Cerebellar nuclear complex (tissue), 1 donor: ENCODE measurements around the gene EDC3.
A peak's percentile ranks its signal among the peaks of the same experiment; 100 is the strongest.
"Not testable (repeated sequence)": the region's sequence is repeated elsewhere in the genome, so short reads cannot be mapped to it uniquely, and the experiment has no call there.

Source experiments
- DNase-seq, 2 experiments: peaks; one replicate each; lab custom pipeline; 2025; lab: John Stamatoyannopoulos, UW

EDC3 gene

DNA sequence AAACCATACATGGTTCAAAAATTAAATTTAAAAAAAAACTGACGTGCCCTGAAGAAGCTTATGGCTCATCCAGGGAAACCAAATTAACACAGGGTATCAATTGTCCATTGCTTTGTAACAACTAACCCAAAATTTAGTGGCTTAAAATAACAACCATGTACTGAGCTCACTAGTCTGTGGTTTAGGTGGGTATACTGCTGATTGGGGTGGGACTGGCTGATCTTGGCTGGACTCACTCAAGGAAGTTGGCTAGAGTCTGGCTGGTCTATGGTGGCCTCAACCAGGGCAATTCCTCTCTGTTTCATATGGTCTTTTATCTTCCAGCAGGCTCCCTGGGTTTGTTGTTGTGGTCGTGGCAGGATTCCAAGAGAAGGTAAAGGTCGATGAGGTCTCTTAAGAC lies 14.1 kb upstream of the EDC3 start:
- DNase-seq: no peak

DNA sequence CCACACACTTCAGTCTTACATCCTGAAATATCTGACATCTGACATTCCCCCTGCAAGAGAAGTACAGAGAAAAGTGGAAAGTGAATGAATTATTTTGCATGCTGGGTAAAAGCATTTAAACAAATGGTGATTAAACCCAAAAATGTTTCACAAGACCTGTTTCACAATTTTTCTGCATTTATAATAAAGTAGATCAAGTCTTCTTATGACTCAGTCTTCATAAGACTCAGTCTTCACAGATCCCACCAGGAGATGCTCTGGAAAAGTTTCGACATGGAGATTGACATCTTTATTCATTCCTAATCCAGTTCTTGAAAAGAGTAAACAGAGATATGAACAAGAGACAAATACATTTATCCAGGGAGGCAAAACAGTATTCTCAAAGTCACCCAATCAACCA lies 13.2 kb upstream of the EDC3 start:
- DNase-seq: no peak

DNA sequence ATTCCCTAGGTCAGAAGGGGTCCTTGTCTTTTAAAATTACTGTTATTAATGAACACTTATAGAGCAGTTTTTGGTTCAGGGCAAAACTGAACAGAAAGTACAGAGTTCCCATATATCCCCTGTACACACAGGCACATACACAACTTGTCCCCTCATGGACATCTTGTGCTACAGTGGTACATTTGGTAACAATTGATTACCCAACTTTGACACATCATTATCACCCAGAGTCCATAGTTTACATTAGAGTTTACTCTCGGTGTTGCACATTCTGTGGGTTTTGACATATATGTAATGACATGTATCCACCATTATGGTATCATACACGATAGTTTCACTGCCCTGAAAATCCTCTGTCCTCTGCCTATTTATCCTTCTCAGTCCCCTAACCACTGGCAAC lies 984 bp upstream of the EDC3 start:
- no peak for DNase-seq

DNA sequence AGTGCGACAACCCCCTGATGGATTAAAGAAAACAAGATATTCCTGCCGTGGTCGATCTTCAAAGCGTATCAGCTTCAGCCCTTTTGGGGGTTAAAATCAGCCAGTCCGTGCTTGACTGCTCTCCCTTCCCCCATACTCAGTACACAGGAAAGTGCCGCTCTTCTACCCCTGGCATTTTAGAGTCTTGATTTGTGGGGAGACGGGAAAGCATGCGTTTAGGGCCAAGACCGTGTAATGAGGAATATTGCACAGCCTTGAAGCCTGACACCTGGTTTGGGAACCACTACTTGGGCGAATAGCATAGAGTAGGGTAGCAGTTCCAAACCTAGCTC lies 540 bp upstream of the EDC3 start:
- DNase-seq: no peak

DNA sequence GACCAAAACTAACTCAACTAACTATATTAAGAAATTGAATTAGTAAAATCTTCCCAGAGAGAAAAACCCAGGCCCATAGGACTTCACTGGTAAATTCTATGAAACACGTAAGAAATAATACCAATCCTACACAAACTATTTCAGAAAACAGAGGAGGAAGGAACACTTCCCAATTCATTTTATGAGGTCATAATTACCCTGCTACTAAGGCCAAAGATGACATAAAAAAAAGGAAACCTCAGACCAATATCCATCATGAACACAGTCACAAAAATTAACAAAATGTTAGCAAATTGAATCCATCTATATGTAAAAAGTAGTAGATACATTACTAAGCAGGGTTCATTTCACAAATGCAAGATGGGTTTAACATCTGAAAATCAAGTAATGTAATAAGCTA lies 3.5 kb downstream of the EDC3 start:
- DNase-seq: no peak

DNA sequence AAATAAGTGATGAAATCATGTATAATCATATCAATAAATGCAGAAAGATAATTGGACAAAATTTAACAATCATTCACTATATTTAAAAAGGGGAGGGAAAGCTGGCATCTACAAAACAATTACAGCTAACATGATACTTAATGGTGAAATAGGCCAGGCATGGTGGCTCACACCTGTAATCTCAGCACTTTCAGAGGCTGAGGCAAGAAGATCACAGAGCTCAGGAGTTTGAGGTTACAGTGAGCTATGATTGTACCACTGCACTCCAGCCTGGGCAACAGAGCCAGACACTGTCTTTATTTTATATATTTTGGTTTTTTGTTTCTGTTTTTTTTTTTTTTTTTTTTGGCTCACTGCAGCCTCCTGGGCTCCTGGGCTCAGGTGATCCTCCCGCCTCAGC lies 12.1 kb downstream of the EDC3 start:
- DNase-seq: no peak

DNA sequence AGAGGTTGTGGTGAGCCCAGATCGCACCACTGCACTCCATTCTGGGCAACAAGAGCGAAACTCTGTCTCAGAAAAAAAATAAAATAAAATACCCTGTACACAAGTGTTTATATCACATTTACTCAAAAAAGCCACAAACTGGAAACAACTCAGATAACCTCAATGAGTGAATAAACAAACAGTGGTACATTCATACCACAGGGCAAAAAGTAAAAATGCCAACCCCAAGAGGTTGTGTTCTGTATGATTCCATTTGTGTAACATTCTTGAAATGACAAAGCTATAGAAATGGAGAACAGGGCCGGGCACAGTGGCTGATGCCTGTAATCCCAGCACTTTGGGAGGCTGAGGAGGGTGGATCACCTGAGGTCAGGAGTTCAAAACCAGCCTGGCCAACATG lies 12.9 kb downstream of the EDC3 start:
- DNase-seq: no peak

DNA sequence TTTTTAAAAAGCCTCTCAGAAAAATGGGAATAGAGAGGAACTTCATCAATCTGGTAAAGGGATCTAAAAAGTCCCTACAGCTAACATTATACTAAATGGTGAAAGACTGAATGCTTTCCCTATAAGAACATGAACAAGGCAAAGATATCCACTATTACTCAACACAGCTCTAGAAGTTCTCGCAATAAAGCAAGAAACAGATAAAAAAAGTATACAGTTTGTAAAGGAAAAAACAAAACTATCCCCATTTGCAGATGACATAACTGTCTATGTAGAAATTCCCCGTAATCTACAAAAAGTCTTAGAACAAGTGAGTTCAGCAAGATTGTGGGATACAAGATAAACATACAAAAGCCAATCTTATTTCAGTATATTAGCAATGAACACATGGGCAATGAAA lies 15.4 kb downstream of the EDC3 start:
- no peak for DNase-seq

DNA sequence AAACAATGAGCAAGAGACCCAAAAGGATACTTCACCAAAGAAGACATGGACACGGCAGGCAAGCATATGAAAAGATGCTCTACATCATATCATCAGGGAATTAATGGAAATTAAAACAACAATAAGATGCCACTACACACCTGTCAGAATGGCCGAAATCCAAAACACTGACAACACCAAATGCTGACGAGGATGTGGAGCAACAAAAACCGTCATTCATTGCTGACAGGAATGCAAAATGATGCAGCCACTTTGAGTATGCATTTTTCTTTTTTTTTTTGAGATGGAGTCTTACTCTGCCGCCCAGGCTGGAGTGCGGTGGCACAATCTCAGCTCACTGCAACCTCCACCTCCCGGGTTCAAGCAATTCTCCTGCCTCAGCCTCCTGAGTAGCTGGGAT lies 19.0 kb downstream of the EDC3 start:
- DNase-seq: no peak

DNA sequence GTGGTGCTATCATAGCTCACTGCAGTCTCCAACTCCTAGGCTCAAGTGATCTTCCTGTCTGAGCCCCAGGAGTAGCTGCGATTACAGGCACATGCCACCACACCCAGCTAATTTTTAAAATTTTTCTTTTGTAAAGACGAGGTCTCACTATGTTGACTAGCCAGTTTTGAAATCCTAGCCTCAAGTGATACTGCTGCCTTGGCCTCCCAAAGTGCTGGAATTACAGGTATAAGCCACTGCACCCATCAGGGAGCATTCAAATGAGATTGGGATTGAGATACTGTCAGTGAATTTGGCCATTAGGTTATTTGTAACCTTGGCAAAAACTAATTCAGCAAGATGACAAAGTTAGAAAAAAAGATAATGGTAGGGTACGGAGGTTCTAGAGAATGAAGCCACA lies 21.7 kb downstream of the EDC3 start:
- DNase-seq: no peak

DNA sequence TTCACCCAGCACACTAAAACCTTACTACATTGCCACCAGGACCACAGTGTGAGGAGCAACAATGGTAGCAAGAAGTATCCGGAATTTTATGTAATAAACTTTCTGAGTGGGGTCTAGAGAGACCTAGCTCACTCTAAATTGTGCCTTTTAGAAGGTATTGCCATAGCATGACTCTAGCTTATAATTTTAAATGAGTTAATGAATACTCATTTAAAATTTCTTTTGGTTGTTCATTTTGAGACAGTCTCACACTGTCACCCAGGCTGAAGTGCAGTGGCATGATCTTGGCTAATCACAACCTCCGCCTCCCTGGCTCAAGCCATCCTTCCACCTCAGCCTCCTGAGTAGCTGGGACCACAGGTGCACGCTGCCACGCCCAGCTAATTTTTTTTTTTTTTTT lies 26.2 kb downstream of the EDC3 start:
- no peak for DNase-seq

DNA sequence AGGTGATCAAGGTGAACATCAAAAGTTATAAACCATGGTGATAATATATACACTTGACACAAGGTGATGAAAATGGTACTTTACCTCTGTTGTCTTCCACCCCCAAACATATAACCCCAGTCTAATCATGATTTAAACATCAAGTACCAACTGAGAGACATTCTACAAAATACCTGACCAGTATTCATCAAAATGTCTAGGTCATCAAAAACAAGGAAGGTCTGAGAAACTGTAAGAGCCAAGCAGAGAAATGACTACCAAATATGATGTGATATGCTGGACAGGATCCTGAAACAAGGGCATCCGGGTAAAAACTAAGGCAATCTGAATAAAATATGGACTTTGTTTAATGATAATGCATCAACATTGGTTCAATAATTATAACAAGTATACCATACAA lies 27.8 kb downstream of the EDC3 start:
- DNase-seq: no peak

DNA sequence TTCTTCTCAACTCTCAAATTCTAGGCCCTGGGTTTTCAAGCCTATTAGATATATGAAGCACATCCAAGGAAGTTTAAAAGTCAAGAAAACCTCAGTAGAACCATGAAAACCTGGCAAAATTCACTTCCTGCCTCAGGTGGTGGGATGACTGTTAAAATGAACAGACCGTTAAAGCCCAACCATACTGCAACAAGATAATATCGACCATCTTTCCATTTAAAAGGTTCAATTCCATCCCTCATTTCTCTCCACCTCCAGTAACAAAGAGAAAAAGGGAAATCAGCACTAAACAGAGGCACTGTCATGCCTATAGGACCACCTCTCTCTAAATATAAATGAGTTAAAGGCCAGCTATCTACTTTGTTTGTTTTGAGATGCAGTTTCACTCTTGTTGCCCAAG lies 31.2 kb downstream of the EDC3 start:
- no peak for DNase-seq

DNA sequence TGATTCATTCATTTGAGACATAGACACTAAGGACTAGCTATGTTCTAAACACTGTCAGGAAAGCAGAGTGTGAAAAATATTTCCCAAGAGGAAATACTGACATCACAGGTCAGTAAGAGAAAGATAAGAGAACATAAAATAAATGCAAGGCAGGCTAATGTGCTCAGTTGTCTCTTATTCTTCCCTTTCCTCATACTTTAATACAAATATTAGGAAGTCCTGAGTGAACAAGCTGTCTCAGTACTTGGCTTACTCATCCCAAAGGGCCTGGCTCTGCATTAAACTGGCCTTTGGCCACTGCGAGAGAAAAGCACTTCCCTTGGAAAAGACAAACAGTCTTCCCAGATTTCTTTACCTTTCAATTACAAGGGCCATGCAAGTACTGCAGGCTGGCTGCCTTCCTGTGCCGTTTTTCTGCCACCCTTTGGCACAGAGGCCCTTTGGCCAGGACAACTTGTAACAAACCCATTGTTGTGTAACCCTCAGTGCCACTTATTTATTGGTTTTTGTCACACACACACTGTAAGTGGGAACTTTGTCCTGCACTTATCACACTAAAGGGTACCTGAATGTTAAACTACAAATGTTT lies 31.7 kb downstream of the EDC3 start:
- DNase-seq: no peak

DNA sequence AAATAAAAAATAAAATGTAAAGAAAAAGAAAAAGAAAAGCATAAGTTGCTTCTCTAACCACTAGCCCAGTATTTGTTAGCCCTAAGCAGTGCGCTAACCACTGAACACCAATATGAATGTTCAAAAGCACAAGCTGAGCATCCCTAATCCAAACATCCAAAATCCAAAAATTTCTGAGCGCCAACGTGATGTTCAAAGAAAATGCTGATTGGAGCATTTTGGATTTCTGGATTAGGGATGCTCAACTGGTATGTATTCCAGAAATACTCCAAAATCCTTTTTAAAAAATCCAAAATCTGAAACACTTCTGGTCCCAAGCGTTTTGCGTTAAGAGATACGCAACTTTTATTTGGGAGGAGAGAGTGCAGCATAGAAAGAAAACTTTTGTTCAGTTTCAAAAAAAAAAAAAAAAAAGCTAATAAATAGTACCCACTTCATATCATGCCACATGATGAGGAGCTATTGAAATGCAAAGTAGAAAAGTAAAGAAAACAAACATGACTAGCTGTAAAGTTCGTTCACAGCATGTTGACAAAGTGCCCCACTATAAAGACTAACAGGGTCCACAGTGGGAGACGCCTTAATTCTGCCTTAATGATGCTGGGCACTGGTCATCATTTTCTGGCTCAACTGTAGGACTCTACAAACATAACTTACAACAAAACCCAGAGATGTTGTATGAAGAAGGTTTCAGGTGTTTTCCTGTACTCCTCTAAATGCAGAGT lies 32.4 kb downstream of the EDC3 start:
- DNase-seq: no peak

DNA sequence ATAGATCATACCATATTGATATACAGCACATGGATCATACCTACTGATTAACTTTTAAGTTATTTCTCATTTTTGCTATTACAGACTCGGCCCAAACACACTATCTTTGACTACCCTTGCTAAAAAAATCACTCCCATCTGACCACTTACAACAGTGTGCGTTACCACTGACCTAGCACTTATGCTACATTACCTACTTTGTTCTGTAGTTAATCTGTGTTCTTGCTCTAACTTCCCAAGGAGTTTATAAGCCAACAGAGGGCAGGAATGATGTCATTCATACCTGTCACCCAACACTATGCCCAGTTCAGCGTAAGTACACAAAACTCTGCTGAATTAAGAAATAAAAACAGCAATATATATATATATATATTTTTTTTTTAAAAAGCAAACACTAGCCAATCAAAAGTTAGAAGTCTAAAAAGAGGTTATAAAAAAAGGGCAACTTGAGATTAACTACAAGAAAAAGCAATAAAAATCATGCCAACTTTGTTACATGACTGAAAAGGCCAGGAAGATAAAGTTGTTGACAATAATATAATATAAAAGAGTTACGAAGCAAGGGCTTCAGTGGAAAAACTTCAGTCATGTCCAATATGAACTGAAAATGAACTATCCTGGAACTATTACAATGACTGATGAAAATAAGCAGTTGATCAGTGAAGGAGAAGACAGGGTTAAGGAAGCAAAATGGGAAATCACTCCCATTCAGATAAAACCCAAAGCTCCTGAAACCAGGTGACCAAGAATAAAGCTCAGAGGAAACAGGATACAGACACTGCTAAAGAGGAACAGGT lies 33.6 kb downstream of the EDC3 start:
- no peak for DNase-seq

DNA sequence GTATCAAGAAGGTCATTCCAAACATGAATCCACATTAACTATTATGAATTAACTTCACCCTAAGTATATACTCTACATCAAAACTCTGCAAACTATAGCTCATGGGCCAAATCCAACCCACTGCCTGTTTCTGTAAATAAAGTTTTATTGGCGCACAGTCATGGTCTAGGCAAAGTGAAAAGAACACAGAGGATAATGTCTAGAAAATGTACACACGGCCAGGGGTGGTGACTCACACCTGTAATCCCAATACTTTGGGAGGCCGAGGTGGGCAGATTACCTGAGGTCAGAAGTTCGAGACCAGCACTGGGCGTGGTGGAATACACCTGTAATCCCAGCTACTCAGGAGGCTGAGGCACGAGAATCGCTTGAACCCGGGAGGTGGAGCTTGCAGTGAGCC lies 34.5 kb downstream of the EDC3 start:
- DNase-seq: not testable (repeated sequence)

DNA sequence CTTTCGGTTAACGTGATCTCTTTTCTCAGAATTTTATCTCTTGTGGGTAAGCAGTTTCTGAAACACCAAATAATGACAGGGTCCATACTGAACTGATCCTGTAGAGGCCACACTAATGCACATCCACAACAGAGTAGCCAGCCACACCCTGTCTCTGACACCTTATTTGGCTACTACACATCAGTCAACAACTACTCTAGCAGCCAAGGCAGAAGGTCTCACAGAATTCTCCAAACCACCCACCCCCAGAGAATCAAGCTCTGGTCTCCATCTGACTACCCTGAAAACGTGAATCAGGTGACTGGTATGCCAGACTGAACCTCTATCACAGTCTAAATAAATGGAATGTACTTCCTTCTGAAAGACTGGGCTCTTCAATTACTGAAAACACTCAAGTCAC lies 38.0 kb downstream of the EDC3 start:
- no peak for DNase-seq

DNA sequence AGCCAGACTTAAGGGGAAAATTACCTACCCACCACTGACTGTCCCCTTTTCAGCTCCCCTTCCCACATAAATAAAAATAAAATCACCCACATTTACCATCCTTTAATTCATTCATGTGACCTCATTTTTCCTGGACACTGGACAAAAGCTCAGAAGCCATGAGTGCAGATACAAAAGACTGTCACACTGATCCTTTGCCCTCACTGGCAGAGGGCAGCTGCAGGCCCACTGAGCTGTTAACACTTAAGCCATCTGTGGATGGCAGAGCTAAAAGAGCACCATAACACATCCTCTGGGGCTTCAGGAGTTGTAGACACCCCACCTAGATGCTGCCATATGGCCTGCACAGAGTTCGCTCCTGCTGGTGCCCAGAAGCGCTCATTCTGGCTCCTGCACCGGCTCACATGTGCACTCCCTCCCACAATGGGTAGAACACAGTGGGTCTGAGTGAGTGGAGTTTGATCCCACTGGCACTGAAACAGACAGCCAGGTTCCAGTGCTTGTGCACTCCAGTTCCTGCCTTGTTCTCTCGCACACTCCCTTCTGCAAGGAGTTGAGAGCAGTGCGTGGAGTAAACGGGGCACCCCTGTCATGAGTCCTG lies 38.8 kb downstream of the EDC3 start:
- DNase-seq: peak in 1 of 2 experiments; percentile 61

DNA sequence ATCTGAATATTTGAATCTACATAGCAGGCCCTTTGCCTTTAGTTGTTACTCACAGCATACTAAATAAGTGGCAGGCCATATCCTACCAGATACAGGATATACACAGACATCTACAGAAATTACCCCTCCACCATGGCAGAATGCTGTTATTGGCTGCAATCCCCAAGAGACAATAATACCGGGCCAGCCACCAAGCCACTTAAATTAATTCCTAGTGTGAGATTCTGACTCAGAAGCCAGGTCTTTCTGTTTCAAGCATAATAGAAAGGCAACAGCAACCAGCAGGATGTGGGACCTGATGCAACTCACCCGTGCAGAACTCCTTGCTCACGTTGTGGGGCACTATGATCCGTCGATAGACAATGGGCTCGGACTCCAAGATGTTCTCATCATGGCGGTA lies 40.4 kb downstream of the EDC3 start:
- DNase-seq: no peak

DNA sequence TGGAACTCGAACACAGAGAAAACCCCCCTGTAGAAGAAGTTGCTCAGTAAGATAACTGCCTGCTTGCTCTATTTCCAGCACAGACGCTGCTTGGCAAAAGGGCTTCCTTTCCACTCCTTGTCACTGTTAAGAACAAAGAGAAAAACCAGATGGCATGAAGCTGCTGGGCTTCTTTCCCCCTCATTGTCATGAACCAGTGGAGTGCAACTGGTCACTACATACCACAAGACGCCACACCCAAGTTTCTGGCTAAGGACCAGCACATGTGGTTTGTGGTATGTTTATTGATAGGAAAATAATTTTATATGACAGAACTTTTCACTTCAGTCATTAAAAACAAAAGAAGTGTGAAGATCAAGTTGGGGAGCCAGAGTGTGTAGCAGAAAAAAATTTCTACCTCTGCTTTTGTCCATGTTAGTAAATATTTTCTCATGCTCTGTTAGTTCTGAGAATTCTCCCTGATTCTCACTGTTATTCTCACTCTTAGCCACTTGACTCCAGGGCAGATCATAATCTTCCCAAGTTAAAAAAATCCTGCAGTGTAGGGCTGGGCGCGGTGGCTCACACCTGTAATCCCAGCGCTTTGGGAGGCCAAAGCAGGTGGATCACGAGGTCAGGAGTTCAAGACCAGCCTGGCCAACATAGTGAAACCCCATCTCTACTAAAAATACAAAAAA lies 42.3 kb downstream of the EDC3 start:
- no peak for DNase-seq

DNA sequence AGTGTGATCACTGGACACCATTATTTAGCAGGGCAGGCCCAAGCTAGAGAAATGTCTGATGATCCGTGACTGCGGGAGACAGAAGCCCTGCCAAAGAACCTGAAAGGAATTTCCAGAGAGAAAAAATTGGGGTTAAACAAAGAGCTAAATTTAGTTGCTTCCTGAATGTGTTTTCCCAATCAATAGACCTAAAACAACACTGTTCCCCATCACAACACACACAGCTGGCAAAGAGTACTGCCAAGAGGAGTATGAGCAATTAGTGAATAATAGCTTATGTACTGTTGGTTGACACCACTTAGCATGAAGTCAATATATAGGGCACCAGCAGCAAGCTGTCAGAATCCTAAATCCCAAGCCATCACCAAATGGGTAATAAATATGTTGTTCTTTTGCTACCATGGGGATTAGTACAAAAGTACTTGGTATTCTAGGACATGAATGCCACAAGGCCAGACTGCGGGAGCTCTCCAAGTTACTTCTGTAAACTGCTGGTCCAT lies 44.5 kb downstream of the EDC3 start:
- DNase-seq: no peak
